Measurements from ENCODE around the gene FSTL4. TPM values are rescaled to one million over a fixed set of nuclear protein-coding genes. Genes with fewer than 3 reads are reported as not detected.

Gene FSTL4
- total RNA-seq, 2 donors from 2014 or later = 4.4 to 5.5 TPM

DNA sequence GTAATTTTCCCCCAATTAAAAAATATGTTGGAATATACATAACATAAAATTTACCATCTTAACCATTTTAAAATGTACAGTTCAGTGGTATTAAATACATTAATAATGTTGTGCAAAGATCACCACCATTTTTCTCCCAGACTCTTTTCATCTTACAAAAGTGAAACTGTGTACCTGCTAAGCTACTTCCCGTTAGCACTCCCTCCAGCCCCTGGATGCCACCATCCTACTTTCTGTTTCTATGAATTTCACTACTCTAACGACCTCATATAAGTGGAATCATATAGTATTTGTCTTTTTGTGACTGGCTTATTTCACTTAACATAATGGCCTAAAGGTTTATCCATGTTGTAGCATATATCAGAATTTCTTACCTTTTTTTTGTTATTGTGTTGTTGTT, 447.6 kb downstream of the FSTL4 start:
- Histone ChIP-seq H3K9ac (ENCODE audit: extremely low read depth, low read length, poor library complexity, severe bottlenecking) (no peak overlapping the region), H3K4me1 (ENCODE audit: control insufficient read depth, insufficient read depth, low read length) (no peaks in the 10 kb centered on the region), H3K36me3 (ENCODE audit: control insufficient read depth, insufficient read depth, low read length) (no peaks in the 10 kb centered on the region), H3K9me3 (ENCODE audit: control insufficient read depth, low read length) (no peaks in the 10 kb centered on the region), H3K27ac (ENCODE audit: low read depth, low read length) (no peak overlapping the region), H3K4me3 (ENCODE audit: low read length) (no peak overlapping the region), H3K27me3 (ENCODE audit: control insufficient read depth, insufficient read depth, low read length, poor library complexity, severe bottlenecking) (no peaks in the 10 kb centered on the region)
- H3K36me3 Mint-ChIP-seq (ENCODE audit: low read depth) = no peaks in the 10 kb centered on the region
- no peak overlapping the region for H3K4me3 Mint-ChIP-seq
- H3K27me3 Mint-ChIP-seq (ENCODE audit: insufficient read depth) = peaks cover 12% of the 10 kb centered on the region
- WGBS, 2 experiments (ENCODE audit: insufficient coverage in 1 of 2, insufficient read length in 1 of 2) = 88% methylated on average over 1 of the region's 2 CpGs; no CpG with 5 or more reads in 1 of the 2 experiments
- no peak for DNase-seq
- H3K9me3 Mint-ChIP-seq = peaks cover 3% of the 10 kb centered on the region
- no peak overlapping the region for H3K27ac Mint-ChIP-seq
- H3K4me1 Mint-ChIP-seq = no peaks in the 10 kb centered on the region
- TF ChIP-seq, protein P1, sequence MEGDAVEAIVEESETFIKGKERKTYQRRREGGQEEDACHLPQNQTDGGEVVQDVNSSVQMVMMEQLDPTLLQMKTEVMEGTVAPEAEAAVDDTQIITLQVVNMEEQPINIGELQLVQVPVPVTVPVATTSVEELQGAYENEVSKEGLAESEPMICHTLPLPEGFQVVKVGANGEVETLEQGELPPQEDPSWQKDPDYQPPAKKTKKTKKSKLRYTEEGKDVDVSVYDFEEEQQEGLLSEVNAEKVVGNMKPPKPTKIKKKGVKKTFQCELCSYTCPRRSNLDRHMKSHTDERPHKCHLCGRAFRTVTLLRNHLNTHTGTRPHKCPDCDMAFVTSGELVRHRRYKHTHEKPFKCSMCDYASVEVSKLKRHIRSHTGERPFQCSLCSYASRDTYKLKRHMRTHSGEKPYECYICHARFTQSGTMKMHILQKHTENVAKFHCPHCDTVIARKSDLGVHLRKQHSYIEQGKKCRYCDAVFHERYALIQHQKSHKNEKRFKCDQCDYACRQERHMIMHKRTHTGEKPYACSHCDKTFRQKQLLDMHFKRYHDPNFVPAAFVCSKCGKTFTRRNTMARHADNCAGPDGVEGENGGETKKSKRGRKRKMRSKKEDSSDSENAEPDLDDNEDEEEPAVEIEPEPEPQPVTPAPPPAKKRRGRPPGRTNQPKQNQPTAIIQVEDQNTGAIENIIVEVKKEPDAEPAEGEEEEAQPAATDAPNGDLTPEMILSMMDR (conservative IDR thresholded peaks at IDR 0.05) = no peak

DNA sequence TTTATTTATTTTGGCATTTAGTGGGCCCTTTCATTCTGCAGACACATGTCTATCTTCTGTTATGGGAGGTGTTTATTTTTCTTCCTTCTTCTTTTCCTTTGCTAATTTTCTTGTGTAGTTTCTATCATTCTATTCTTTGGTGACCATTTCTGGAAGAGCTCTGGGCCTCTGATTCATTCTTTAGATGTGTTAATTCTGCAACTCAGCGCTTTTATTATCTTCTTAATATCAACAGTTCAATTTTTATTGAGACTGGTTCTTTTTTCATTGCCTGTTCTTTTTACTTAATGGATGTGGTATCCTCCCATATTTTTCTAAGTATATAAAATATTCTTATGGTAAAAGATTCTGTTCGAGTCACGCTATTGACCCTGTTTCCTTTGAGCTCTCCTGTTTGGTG, 448.5 kb downstream of the FSTL4 start:
- Mint-ChIP-seq H3K4me1 (no peaks in the 10 kb centered on the region), H3K27me3 (ENCODE audit: insufficient read depth) (peaks cover 10% of the 10 kb centered on the region), H3K9me3 (no peaks in the 10 kb centered on the region), H3K4me3 (no peak overlapping the region), H3K36me3 (ENCODE audit: low read depth) (no peaks in the 10 kb centered on the region), H3K27ac (no peak overlapping the region)
- Histone ChIP-seq H3K4me1 (ENCODE audit: control insufficient read depth, insufficient read depth, low read length) (no peaks in the 10 kb centered on the region), H3K27me3 (ENCODE audit: control insufficient read depth, insufficient read depth, low read length, poor library complexity, severe bottlenecking) (no peaks in the 10 kb centered on the region), H3K4me3 (ENCODE audit: low read length) (no peak overlapping the region), H3K27ac (ENCODE audit: low read depth, low read length) (no peak overlapping the region), H3K36me3 (ENCODE audit: control insufficient read depth, insufficient read depth, low read length) (no peaks in the 10 kb centered on the region), H3K9ac (ENCODE audit: extremely low read depth, low read length, poor library complexity, severe bottlenecking) (no peak overlapping the region), H3K9me3 (ENCODE audit: control insufficient read depth, low read length) (no peaks in the 10 kb centered on the region)
- DNase-seq = no peak
- TF ChIP-seq, protein P1 (conservative IDR thresholded peaks at IDR 0.05) = no peak
- WGBS, 2 experiments (ENCODE audit: insufficient coverage in 1 of 2, insufficient read length in 1 of 2) = 88 to 97% methylated on average over 3 of the region's 3 CpGs

DNA sequence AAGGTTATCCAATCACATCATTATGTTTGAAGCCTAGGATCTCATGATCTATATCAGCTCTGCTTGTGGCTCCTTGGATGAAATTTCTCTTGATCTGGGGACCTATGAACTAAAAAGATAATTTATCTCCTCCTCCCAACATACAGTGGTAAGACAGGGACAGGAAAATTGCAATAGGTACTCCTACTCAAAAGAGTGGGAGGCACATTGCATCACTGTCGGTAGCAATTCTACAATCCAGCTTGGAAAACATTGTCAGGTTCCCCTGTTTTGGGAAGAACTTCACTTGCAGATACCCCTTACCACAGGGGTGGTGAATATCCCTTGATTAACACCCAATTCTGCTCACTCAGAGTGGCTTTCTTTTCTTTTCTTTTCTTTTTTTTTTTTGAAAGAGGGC, 452.8 kb downstream of the FSTL4 start:
- no peak overlapping the region for H3K27ac Mint-ChIP-seq
- Histone ChIP-seq H3K36me3 (ENCODE audit: control insufficient read depth, insufficient read depth, low read length) (no peaks in the 10 kb centered on the region), H3K4me3 (ENCODE audit: low read length) (no peak overlapping the region), H3K27me3 (ENCODE audit: control insufficient read depth, insufficient read depth, low read length, poor library complexity, severe bottlenecking) (no peaks in the 10 kb centered on the region), H3K27ac (ENCODE audit: low read depth, low read length) (no peak overlapping the region), H3K9me3 (ENCODE audit: control insufficient read depth, low read length) (no peaks in the 10 kb centered on the region), H3K4me1 (ENCODE audit: control insufficient read depth, insufficient read depth, low read length) (no peaks in the 10 kb centered on the region), H3K9ac (ENCODE audit: extremely low read depth, low read length, poor library complexity, severe bottlenecking) (no peak overlapping the region)
- no peaks in the 10 kb centered on the region for H3K36me3 Mint-ChIP-seq (ENCODE audit: low read depth)
- no peak for DNase-seq
- H3K9me3 Mint-ChIP-seq = no peaks in the 10 kb centered on the region
- WGBS, 2 experiments (ENCODE audit: insufficient coverage in 1 of 2, insufficient read length in 1 of 2) = 90 to 100% methylated on average over 1 of the region's 1 CpG
- no peak overlapping the region for H3K4me3 Mint-ChIP-seq
- H3K4me1 Mint-ChIP-seq = no peaks in the 10 kb centered on the region
- TF ChIP-seq, protein P1 (conservative IDR thresholded peaks at IDR 0.05) = no peak
- H3K27me3 Mint-ChIP-seq (ENCODE audit: insufficient read depth) = peaks cover 2% of the 10 kb centered on the region
